GM10266 (cell line): ENCODE results near the gene MLST8.

Experiments used
- DNase-seq: peaks from one replicate; pipeline ENCODE4 v3.0.0; 2012; ENCODE audit errors: extremely low spot score
- CTCF ChIP-seq: IDR thresholded peaks from 2 replicates; pipeline ENCODE4 v1.5.1; 2012; ENCODE audit warnings: mild to moderate bottlenecking, low read depth; ENCODE audit not compliant: control insufficient read depth, insufficient read depth; ENCODE audit errors: missing control alignments

MLST8 gene

GRCh38 chr16:2179576-2179975, 25.7 kb upstream of the MLST8 start:
- no peak for DNase-seq
- no peak for TF ChIP-seq CTCF

DNA sequence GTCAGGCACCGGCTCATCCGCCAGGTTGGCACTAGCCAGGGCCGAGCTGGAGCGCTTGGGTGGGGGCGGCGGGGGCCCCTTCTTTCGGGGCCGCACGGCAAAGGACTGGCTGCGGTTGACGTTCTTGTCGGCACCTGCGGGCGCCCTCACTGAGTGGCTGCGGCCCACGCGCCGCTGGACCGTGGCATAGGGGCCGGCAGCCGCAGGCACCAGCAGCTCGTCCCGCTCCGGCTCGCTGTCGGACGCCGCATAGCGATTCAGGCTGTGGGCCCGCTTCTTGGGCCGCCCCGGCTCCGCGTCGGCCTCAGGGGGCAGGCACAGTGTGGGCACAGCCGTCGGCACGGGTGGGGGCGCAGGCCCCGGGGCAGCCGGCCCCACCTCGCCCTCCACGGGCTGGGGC, 24.8 kb upstream of the MLST8 start:
- TF ChIP-seq CTCF, result no peak
- DNase-seq, result no peak

DNA sequence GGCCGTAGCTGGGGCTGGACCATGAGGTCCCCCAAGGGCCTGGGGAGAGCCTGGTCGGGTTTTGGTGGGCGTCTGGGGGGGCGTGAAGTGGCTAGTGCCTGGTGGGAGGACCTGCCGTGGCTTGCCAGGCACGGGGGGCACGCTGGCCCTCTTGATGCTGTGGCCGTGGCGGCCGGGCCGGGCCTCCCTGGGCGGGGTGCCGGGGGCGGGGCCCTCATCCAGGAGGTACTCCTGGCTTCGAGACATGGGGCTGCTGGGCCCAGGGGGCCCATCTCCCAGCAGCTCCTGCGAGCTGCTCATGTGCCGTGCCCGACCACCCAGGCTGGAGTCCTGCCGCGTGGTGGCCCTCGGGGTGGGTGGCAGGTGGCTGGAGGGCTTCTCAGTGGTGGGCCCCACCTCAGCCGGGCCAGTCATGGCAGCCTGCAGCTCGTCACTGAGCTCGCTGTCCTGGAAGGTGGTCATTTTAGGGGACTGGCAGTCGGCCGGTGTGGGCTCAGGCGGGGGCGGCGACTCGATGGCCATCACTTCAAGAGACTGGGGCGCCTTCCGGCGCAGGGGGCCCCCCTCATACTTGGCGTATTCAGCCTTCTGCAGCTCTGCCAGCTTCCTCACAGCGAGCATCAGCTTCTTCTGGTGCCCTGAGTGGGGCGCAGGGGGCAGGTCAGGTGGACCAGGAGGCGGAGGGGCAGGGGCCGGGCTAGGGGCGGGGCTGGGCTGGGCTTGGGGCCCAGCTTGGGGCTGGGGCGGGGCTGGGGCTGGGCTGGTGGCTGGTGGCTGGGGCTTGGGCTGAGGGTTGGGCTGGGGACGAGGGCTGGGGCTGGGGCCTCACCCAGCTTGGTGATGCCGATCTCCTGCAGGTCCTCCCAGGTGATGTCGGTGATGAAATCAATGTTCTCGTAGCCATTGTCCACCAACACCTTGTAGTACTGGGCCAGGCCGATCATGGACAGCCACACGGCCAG, 24.0 kb upstream of the MLST8 start:
- no peak for DNase-seq
- TF ChIP-seq CTCF, result no peak

DNA sequence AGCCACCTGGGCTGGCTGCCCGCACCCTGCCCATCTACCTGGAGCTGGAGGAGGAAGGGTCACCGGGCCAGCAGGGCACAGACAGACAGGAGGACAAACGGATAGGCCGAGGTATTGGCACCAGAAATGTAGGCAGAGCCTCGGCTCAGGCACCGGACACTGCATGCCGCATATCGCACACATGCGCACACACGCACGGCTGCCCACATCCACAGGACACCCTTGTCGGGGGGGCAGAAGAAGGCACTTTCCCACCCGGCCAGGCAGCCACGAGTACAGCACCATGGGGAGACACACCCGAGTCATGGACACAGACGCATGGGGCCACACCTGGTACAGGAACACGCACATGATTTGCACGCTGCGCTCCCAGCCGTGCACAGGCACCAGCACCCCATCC, 23.3 kb upstream of the MLST8 start:
- DNase-seq, result no peak
- TF ChIP-seq CTCF, result no peak

DNA sequence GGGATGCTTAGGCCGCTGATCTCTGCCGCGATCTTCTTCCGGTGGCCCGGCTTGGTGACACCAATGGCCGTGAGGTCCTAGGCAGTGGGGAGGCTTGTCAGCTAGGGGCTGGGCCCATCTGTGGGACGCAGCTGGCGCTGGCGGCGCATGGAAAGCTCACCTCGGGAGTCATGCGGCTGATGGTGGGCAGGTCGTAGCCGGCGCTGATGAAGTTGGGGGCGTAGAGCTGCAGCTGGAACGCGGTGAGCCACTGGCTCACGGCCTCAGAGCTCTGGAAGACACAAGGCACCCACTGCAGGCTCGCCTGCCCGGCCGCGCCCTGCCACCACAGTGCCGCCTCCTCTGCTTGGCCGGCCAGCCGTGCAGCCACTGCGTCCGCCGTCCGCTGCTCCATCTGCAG, 21.6 kb upstream of the MLST8 start:
- TF ChIP-seq CTCF, result no peak
- no peak for DNase-seq

GRCh38 chr16:2184346-2184745, 20.9 kb upstream of the MLST8 start:
- no peak for TF ChIP-seq CTCF
- no peak for DNase-seq

DNA sequence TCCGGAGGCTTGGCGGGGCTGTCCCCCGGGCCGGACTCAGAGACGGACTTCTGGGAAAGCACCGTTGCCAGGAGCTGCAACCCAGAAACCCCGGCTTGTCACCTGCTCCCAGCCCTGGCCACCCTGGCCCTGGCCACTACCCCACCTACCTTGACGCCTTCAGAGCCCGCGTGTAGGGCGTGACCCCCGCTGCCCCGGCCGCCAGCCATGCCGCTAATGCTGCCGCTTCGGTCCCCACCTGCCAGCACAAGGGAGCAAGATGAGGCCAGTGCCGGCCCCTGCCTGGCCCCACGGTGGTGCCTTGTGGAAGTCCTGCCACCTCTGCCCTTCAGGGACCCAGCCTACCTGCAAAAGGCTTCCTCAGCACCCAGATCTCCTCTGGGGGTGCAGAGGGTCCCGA, 20.3 kb upstream of the MLST8 start:
- no peak for DNase-seq
- no peak for TF ChIP-seq CTCF
